Smooth muscle cell of the brain vasculature (primary cell): ENCODE results near the gene ZPLD1.

Experiments used
- DNase-seq: peaks from one replicate; pipeline ENCODE4 v3.0.0-alpha.2; 2012; ENCODE audit warnings: low read depth, low spot score

Gene ZPLD1

GRCh38 chr3:102526865-102527264 is 92.0 kb downstream of the ZPLD1 start:
- no peak for DNase-seq

- DNase-seq: no peak
Measured at GRCh38 chr3:102528727-102529126, 93.9 kb downstream of the ZPLD1 start.
